ENCODE results near the gene PARM1.

The PARM1 gene

DNA sequence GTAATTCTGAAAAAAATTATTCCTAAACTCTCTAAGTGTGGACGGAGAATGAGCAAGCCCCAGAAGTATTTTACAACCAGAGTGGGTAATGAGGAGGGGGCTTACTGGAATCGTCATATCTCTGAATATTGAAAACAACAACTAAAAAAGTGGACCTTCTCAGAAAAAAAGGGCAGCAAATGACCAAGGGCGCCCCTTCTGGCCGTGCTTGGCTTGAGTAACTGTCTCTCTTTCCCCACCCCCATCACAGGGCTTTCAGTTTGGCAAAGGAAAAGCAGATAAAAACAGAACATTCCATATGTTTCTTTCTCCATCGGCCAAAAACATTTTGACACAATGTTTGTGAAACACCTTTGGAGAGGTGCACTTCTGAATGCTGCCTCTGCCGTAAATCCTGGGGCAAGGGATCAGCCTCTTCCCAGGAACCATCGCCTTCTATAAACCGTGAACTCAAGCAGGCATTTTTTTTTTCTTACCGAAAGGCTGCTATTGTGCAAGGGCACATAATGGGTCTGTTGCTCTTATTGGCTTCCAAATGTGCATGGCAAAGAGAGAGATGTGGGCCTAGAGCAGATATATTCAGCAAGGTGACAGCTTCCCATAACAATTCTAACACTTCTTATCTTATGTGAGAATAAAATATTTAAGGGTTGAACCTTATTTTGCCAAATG lies 115.4 kb downstream of the PARM1 start:
- TF ChIP-seq, protein P1, sequence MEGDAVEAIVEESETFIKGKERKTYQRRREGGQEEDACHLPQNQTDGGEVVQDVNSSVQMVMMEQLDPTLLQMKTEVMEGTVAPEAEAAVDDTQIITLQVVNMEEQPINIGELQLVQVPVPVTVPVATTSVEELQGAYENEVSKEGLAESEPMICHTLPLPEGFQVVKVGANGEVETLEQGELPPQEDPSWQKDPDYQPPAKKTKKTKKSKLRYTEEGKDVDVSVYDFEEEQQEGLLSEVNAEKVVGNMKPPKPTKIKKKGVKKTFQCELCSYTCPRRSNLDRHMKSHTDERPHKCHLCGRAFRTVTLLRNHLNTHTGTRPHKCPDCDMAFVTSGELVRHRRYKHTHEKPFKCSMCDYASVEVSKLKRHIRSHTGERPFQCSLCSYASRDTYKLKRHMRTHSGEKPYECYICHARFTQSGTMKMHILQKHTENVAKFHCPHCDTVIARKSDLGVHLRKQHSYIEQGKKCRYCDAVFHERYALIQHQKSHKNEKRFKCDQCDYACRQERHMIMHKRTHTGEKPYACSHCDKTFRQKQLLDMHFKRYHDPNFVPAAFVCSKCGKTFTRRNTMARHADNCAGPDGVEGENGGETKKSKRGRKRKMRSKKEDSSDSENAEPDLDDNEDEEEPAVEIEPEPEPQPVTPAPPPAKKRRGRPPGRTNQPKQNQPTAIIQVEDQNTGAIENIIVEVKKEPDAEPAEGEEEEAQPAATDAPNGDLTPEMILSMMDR (IDR thresholded peaks at IDR 0.05): no peak
- Histone ChIP-seq H3K4me1 (ENCODE audit: control insufficient read depth in 1 of 2, insufficient read depth in 1 of 2, low read depth in 1 of 2, low read length in 1 of 2) (no peaks in the 10 kb centered on the region), H3K27ac (no peak overlapping the region), H3K27me3 (no peaks in the 10 kb centered on the region), H3K36me3 (no peaks in the 10 kb centered on the region), H3K9me3 (no peaks in the 10 kb centered on the region), H3K4me3 (ENCODE audit: low read depth in 1 of 2, low read length in 1 of 2) (no peak overlapping the region)

DNA sequence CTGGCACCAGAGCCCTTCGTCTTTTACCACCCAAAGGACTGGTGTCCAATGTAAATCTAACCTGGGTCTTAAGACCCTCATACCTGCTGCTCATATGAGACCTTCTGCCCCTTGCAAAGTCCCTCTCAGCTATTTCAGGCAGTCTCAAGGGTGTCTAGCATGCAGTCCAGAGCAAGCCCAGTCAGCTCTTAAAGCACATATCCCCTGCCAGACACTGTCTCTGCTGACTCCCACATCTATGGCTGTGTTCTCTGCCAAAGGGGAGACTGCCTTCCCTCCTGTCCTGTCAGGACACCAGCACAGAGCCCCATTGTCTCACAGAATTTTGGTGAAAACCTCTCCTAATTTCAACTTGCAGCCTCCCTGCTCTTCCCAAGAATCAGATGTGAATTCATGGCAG lies 118.5 kb downstream of the PARM1 start:
- no peaks in the 10 kb centered on the region for H3K27me3 ChIP-seq
- no peaks in the 10 kb centered on the region for H3K36me3 ChIP-seq
- no peaks in the 10 kb centered on the region for H3K4me1 ChIP-seq (ENCODE audit: control insufficient read depth in 1 of 2, insufficient read depth in 1 of 2, low read depth in 1 of 2, low read length in 1 of 2)
- H3K4me3 ChIP-seq (ENCODE audit: low read depth in 1 of 2, low read length in 1 of 2): no peak overlapping the region
- TF ChIP-seq, protein P1 (IDR thresholded peaks at IDR 0.05): no peak
- no peak overlapping the region for H3K27ac ChIP-seq
- H3K9me3 ChIP-seq: no peaks in the 10 kb centered on the region

DNA sequence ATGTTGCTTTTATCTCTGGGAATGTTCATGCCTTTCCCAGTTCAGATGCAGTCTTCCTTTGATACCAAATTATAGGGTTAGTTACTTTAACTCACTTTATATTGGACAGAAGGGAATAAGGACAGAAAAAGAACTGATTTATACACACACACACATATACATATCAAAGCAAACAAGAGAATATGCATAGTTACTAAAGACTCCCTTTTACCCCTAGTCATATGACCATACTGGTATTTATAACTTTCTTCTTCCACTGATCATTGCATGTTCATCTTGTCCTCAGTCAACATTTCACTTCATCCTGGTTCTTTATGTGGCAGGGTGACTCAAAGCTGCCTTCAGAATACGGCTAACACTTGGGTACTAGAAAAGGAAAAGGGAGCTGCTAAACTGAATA lies 120.4 kb downstream of the PARM1 start:
- no peaks in the 10 kb centered on the region for H3K4me1 ChIP-seq (ENCODE audit: control insufficient read depth in 1 of 2, insufficient read depth in 1 of 2, low read depth in 1 of 2, low read length in 1 of 2)
- H3K9me3 ChIP-seq: no peaks in the 10 kb centered on the region
- TF ChIP-seq, protein P1 (IDR thresholded peaks at IDR 0.05): no peak
- H3K27me3 ChIP-seq: no peaks in the 10 kb centered on the region
- no peak overlapping the region for H3K4me3 ChIP-seq (ENCODE audit: low read depth in 1 of 2, low read length in 1 of 2)
- H3K36me3 ChIP-seq: no peaks in the 10 kb centered on the region
- no peak overlapping the region for H3K27ac ChIP-seq

DNA sequence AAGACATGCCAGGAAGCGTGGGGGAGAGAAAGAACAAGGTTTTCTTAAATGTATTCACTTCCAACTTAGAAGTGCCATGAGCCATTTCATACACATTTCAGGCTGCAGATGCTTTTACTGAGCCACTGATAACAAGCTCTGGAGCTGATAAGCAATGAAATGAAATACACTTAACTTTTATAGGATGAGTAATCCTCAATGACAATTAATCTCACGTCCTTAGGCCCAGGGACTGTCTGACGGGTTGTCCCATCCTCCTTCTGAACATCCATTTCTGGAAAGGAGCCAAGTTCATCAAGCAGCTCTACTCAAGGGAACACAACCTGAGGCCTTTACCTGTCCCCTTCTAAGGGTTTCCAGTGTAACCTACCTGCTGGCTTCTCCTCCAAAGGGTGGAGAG lies 121.2 kb downstream of the PARM1 start:
- Histone ChIP-seq H3K27ac (no peak overlapping the region), H3K9me3 (no peaks in the 10 kb centered on the region), H3K4me3 (ENCODE audit: low read depth in 1 of 2, low read length in 1 of 2) (no peak overlapping the region), H3K27me3 (no peaks in the 10 kb centered on the region), H3K4me1 (ENCODE audit: control insufficient read depth in 1 of 2, insufficient read depth in 1 of 2, low read depth in 1 of 2, low read length in 1 of 2) (no peaks in the 10 kb centered on the region), H3K36me3 (no peaks in the 10 kb centered on the region)
- TF ChIP-seq, protein P1 (IDR thresholded peaks at IDR 0.05): no peak

GRCh38 chr4:75056277-75056676 lies 123.4 kb downstream of the PARM1 start:
- Histone ChIP-seq H3K4me1 (ENCODE audit: control insufficient read depth in 1 of 2, insufficient read depth in 1 of 2, low read depth in 1 of 2, low read length in 1 of 2) (no peaks in the 10 kb centered on the region), H3K4me3 (ENCODE audit: low read depth in 1 of 2, low read length in 1 of 2) (no peak overlapping the region), H3K9me3 (no peaks in the 10 kb centered on the region), H3K36me3 (no peaks in the 10 kb centered on the region), H3K27ac (no peak overlapping the region), H3K27me3 (no peaks in the 10 kb centered on the region)
- TF ChIP-seq, protein P1 (IDR thresholded peaks at IDR 0.05): no peak

Measured in neutrophil (primary cell).